WI38 (cell line): Measurements from ENCODE around the gene SH2D4B.

ENCODE experiments used
- H3K4me3 ChIP-seq: 2 replicates; pipeline ENCODE4 v1.5.1; 2011; ENCODE audit warnings: low read depth, mild to moderate bottlenecking, control low read depth, low read length
- TF ChIP-seq, protein P1 (sequence below): IDR thresholded peaks from 2 replicates; pipeline ENCODE4 v1.5.1; 2012; ENCODE audit warnings: low read depth, mild to moderate bottlenecking, control low read depth, low read length

Gene SH2D4B

DNA sequence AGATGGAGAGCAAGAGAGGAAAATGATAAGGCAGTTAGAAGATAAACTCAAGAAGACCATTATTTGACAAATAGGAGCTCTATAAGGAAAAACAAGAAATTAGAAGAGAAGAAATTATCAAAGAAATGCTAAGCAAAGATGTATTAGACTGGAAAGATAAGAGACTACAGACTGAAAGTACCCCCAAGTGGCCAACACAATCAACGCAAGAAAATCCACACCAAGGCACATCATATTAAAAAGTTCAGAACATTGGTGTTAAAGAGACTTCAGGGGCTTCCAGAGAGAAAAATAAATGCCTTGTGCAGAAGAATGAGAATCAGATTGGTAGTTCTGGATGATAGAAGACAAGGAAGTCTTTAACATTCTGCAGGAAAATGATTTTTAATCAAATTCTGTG lies 46.0 kb downstream of the SH2D4B start:
- no peak overlapping the region for H3K4me3 ChIP-seq
- TF ChIP-seq, protein P1, sequence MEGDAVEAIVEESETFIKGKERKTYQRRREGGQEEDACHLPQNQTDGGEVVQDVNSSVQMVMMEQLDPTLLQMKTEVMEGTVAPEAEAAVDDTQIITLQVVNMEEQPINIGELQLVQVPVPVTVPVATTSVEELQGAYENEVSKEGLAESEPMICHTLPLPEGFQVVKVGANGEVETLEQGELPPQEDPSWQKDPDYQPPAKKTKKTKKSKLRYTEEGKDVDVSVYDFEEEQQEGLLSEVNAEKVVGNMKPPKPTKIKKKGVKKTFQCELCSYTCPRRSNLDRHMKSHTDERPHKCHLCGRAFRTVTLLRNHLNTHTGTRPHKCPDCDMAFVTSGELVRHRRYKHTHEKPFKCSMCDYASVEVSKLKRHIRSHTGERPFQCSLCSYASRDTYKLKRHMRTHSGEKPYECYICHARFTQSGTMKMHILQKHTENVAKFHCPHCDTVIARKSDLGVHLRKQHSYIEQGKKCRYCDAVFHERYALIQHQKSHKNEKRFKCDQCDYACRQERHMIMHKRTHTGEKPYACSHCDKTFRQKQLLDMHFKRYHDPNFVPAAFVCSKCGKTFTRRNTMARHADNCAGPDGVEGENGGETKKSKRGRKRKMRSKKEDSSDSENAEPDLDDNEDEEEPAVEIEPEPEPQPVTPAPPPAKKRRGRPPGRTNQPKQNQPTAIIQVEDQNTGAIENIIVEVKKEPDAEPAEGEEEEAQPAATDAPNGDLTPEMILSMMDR: no peak

DNA sequence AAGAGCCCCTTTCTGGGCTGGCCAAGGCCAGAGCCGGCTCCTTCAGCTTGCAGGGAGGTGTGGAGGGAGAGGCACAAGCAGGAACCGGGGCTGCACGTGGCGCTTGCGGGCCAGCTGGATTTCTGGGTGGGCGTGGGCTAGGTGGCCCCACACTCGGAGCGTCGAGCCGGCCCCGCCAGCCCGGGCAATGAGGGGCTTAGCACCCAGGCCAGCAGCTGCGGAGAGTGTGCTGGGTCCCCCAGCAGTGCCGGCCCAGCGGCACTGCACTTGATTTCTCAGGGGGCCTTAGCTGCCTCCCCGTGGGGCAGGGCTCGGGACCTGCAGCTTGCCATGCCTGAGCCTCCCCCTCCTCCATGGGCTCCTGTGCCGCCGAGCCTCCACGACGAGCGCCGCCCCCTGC lies 48.1 kb downstream of the SH2D4B start:
- no peak overlapping the region for H3K4me3 ChIP-seq
- TF ChIP-seq, protein P1: no peak

DNA sequence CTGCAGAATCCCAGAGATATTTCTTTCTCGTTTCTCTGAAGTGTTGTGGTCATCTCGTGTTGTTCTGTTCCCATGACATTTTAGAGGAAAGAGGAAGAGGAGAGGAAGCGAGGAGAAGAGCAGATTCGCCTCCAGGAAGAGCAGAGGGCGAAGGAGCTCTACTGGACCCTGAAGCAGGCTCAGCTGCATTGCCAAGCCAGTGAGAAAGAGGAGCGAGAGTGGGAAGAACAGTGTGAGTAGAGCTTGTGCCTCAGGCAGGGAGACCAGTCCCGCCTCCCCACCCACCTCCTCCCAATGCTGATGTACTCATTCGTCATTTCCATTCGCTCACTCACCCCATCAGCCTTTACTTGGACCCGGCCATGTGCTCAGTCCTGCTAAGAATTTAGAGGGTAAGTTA lies 50.8 kb downstream of the SH2D4B start:
- TF ChIP-seq, protein P1: no peak
- H3K4me3 ChIP-seq: no peak overlapping the region

DNA sequence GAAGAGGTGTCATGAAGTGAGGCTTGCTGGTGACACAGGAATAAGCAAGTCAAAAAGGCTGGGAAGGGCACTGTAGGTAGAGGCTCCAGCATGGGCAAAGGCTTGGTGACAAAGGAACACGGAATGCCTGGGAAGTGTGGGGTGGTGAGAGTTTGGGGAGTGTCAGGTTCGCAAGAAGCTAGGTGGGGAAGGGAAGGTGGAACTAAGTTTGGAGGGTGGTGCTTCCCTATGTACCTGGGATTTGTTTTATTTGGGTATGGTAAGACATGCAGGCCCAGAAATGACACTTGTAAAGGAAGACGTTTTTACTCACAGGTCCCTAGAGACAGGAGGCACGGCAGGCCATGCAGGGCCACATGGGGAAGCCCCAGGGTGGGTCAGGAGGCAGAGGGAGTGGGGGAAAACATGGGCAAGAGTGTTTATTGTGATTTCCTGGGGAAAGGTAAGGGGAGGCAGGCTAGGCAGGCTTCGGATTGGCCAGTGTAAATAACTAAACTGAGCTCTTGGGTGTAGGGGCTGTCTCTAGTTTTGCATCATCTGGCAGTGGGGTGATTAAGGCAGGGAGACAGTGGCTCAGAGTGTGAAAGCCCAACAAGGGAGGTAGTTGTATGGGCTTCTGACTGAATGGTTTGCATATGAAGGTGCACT lies 52.1 kb downstream of the SH2D4B start:
- no peak overlapping the region for H3K4me3 ChIP-seq
- TF ChIP-seq, protein P1: no peak

DNA sequence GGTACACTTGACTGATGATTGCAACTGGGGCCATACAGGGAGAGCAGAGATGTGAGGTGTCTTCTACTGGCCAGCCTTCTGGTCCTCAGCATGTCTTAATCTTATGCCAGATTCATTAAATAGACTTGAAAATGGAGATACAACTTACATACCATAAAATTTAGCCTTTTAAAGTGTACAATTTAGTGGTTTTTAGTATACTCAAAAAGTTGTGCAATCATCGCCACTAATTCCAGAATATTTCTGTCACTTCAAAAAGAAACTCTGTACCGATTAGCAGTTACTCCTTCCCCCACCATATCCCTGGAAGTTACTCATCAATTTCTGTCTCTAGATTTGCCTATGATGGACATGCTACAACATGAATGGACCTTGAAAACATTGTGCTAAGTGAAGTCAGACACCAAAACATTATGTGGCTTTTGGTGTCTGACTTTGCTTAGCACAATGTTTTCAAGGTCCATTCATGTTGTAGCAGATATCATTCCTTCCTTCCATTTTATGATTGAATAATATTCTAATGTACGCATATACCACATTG lies 53.0 kb downstream of the SH2D4B start:
- H3K4me3 ChIP-seq: no peak overlapping the region

DNA sequence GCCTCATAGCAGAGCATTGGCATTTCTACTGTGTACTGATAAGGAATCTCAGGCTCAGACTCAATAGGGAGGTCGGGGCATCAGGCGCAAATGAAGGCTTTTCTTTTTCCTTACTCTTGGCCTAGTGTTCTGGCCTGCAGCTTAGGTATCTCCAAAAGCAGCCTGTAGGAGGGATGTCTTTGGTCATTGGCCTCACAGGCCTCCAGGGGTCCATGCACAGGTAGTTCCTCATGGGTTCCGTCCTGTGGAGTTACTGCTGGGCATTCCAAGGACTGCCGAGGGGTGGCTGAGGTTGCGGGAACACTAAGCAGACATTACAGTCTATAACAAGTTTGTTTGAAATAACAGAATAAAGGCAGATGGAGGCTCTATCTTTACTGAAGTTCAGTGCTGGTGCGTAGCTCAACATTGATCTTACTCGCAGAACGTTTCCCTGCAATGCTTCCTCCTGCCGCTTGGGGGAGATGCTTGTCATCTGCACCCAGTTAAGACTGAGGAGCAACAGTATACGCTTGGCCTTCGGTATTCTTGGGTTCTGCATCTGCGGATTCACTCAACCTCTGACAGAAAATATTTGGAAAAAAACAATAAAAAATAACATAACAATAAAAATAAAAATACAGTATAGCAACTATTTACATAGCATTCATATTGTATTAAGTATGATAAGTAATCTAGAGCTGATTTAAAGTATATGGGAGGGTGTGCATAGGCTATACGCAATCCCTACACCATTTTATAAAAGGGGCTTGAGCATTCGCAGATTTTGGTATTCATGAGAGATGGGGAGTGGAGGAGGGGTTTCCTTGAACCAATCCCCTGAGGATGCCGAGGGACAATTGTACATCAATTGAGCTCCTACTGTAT lies 58.9 kb downstream of the SH2D4B start:
- no peak overlapping the region for H3K4me3 ChIP-seq
- TF ChIP-seq, protein P1: peak; percentile 96

More for the DNA sequence above, 53.0 kb downstream of the SH2D4B start:
- TF ChIP-seq, protein P1: no peak
